Astrocyte (in vitro differentiated cells and primary cell): ENCODE measurements around the gene DUS2.

ENCODE experiments used
- EZH2 ChIP-seq: IDR thresholded peaks from 2 replicates; pipeline ENCODE4 v1.6.1; 2012; ENCODE audit warnings: mild to moderate bottlenecking, low read length, inconsistent platforms; ENCODE audit not compliant: insufficient read depth
- TF ChIP-seq, protein P1 (sequence below): IDR thresholded peaks from 2 replicates; pipeline ENCODE4 v1.5.1; 2011; ENCODE audit warnings: low read depth, mild to moderate bottlenecking, inconsistent platforms, low read length, moderate library complexity; ENCODE audit not compliant: insufficient read depth

DNA sequence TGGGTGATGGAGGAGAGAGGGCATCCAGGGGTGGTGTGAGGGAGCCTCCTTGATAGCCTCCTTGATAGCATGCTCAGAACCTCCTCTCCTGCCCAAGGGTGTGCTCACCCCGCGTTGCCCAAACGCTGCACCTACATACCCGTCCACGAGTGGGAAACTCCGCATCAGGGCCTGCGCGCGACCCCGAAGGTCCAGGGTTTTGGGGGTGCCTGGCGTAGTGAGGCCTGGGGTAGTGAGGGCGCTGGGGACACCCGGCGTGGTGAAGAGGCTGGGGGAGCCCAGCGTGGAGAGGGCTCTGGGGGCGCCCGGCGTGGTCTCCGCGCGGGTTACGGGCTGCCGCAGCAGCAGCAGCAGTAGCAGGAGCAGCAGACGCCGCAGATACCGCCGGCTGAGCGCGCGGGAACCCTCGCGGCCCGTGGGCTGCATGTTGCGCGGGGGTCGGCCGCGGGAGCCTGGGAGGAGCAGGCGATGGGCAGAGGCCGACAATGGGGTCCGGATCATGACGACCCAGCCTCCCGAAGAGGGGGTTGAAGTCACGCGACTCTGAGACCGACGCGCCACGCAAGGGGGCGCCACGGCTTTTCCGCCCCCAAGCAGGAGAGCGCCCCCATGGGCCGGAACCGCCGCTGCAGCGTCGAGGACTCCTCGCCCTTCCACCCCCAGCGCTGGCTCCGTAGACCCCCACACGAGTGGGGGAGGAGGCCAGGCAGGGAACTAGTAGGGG is 43.0 kb upstream of the DUS2 start, which contains the start of gene DPEP3:
- TF ChIP-seq, protein P1, sequence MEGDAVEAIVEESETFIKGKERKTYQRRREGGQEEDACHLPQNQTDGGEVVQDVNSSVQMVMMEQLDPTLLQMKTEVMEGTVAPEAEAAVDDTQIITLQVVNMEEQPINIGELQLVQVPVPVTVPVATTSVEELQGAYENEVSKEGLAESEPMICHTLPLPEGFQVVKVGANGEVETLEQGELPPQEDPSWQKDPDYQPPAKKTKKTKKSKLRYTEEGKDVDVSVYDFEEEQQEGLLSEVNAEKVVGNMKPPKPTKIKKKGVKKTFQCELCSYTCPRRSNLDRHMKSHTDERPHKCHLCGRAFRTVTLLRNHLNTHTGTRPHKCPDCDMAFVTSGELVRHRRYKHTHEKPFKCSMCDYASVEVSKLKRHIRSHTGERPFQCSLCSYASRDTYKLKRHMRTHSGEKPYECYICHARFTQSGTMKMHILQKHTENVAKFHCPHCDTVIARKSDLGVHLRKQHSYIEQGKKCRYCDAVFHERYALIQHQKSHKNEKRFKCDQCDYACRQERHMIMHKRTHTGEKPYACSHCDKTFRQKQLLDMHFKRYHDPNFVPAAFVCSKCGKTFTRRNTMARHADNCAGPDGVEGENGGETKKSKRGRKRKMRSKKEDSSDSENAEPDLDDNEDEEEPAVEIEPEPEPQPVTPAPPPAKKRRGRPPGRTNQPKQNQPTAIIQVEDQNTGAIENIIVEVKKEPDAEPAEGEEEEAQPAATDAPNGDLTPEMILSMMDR: no peak
- no peak for TF ChIP-seq EZH2
